Measurements from ENCODE around the gene OTUD1. TPM values are rescaled to one million over a fixed set of nuclear protein-coding genes. Genes with fewer than 3 reads are reported as not detected.

The OTUD1 gene
- total RNA-seq, 1 donor from 2014 or later, result 13.7 TPM

GRCh38 chr10:23406409-23406808 lies 32.5 kb upstream of the OTUD1 start:
- Histone ChIP-seq H3K27me3 (ENCODE audit: control insufficient read depth, insufficient read depth, low read length) (no peaks in the 10 kb centered on the region), H3K4me3 (ENCODE audit: low read depth, low read length) (no peak overlapping the region), H3K36me3 (ENCODE audit: control insufficient read depth, insufficient read depth, low read length) (no peaks in the 10 kb centered on the region)
- no peak for TF ChIP-seq CTCF (IDR thresholded peaks at IDR 0.05; ENCODE audit: insufficient read depth, low read length, poor library complexity, severe bottlenecking)
- DNase-seq (ENCODE audit: low read depth), result no peak

GRCh38 chr10:23408330-23408976 lies 30.4 kb upstream of the OTUD1 start:
- no peak for DNase-seq (ENCODE audit: low read depth)
- no peaks in the 10 kb centered on the region for H3K27me3 ChIP-seq (ENCODE audit: control insufficient read depth, insufficient read depth, low read length)
- no peak for TF ChIP-seq CTCF (IDR thresholded peaks at IDR 0.05; ENCODE audit: insufficient read depth, low read length, poor library complexity, severe bottlenecking)

GRCh38 chr10:23412223-23412622 lies 26.7 kb upstream of the OTUD1 start:
- peak; percentile 25 for DNase-seq (ENCODE audit: low read depth)
- Histone ChIP-seq H3K36me3 (ENCODE audit: control insufficient read depth, insufficient read depth, low read length) (no peaks in the 10 kb centered on the region), H3K27me3 (ENCODE audit: control insufficient read depth, insufficient read depth, low read length) (no peaks in the 10 kb centered on the region), H3K4me3 (ENCODE audit: low read depth, low read length) (no peak overlapping the region)
- no peak for TF ChIP-seq CTCF (IDR thresholded peaks at IDR 0.05; ENCODE audit: insufficient read depth, low read length, poor library complexity, severe bottlenecking)

More at GRCh38 chr10:23408330-23408976, 30.4 kb upstream of the OTUD1 start:
- Histone ChIP-seq H3K4me3 (ENCODE audit: low read depth, low read length) (no peak overlapping the region), H3K36me3 (ENCODE audit: control insufficient read depth, insufficient read depth, low read length) (no peaks in the 10 kb centered on the region)

- no peak for TF ChIP-seq CTCF (IDR thresholded peaks at IDR 0.05; ENCODE audit: insufficient read depth, low read length, poor library complexity, severe bottlenecking)
- no peak overlapping the region for H3K4me3 ChIP-seq (ENCODE audit: low read depth, low read length)
- no peaks in the 10 kb centered on the region for H3K36me3 ChIP-seq (ENCODE audit: control insufficient read depth, insufficient read depth, low read length)
- H3K27me3 ChIP-seq (ENCODE audit: control insufficient read depth, insufficient read depth, low read length), result no peaks in the 10 kb centered on the region
- no peak for DNase-seq (ENCODE audit: low read depth)
Measured at GRCh38 chr10:23413629-23414089, 25.2 kb upstream of the OTUD1 start.

GRCh38 chr10:23414658-23415057 lies 24.2 kb upstream of the OTUD1 start:
- TF ChIP-seq CTCF (IDR thresholded peaks at IDR 0.05; ENCODE audit: insufficient read depth, low read length, poor library complexity, severe bottlenecking), result no peak
- H3K4me3 ChIP-seq (ENCODE audit: low read depth, low read length), result no peak overlapping the region

GRCh38 chr10:23417254-23417653 lies 21.6 kb upstream of the OTUD1 start:
- Histone ChIP-seq H3K36me3 (ENCODE audit: control insufficient read depth, insufficient read depth, low read length) (no peaks in the 10 kb centered on the region), H3K27me3 (ENCODE audit: control insufficient read depth, insufficient read depth, low read length) (no peaks in the 10 kb centered on the region), H3K4me3 (ENCODE audit: low read depth, low read length) (no peak overlapping the region)
- DNase-seq (ENCODE audit: low read depth), result no peak
- no peak for TF ChIP-seq CTCF (IDR thresholded peaks at IDR 0.05; ENCODE audit: insufficient read depth, low read length, poor library complexity, severe bottlenecking)

More at GRCh38 chr10:23414658-23415057, 24.2 kb upstream of the OTUD1 start:
- H3K36me3 ChIP-seq (ENCODE audit: control insufficient read depth, insufficient read depth, low read length), result no peaks in the 10 kb centered on the region
- DNase-seq (ENCODE audit: low read depth), result no peak
- H3K27me3 ChIP-seq (ENCODE audit: control insufficient read depth, insufficient read depth, low read length), result no peaks in the 10 kb centered on the region
